22Rv1 (cell line): ENCODE measurements around the gene GPAM.

ENCODE experiments used
- ZFX ChIP-seq: fragments of 450-650 bp; IDR thresholded peaks from 2 replicates; pipeline ENCODE4 v1.6.1; 2017; ENCODE audit warnings: antibody characterized with exemption, borderline replicate concordance
- TF ChIP-seq, protein P1 (sequence below): fragments of 450-650 bp; IDR thresholded peaks from 2 replicates; pipeline ENCODE4 v1.5.1; 2017; ENCODE audit warnings: mild to moderate bottlenecking

DNA sequence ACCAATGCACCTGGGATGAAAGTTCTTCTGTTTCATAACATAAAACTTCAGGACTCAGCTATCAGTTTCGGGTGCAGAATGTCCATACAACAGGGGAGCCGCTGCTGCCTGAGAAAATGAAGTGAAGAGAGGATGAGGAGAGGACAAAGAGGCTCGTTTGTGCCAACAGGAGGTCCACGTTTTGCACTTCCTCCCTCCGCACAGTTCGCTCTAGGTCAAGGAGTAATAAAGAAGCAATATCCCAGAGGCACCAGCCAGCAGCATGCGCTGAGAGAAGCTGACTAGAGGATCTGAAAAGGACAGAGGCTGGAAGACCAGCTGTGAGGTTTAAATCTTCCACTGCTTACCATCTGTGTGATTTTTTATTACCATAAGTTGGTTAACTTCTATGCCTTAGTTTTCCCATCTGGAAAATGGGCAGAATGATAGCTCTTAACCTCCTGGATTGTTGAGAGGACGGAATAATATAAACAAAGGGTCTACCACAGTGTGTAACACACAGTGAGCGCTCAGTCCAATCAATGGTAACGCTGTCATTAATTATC, 709 bp downstream of the GPAM start:
- TF ChIP-seq, protein P1, sequence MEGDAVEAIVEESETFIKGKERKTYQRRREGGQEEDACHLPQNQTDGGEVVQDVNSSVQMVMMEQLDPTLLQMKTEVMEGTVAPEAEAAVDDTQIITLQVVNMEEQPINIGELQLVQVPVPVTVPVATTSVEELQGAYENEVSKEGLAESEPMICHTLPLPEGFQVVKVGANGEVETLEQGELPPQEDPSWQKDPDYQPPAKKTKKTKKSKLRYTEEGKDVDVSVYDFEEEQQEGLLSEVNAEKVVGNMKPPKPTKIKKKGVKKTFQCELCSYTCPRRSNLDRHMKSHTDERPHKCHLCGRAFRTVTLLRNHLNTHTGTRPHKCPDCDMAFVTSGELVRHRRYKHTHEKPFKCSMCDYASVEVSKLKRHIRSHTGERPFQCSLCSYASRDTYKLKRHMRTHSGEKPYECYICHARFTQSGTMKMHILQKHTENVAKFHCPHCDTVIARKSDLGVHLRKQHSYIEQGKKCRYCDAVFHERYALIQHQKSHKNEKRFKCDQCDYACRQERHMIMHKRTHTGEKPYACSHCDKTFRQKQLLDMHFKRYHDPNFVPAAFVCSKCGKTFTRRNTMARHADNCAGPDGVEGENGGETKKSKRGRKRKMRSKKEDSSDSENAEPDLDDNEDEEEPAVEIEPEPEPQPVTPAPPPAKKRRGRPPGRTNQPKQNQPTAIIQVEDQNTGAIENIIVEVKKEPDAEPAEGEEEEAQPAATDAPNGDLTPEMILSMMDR: no peak
- no peak for TF ChIP-seq ZFX
